Measurements from ENCODE around the gene M1AP.

GRCh38 chr2:74550231-74550630 lies 97.9 kb downstream of the M1AP start:
- TF ChIP-seq CTCF (IDR thresholded peaks at IDR 0.05) (no peak), EZH2 (IDR thresholded peaks at IDR 0.05) (no peak), EZH2phosphoT487 (IDR thresholded peaks at IDR 0.05) (no peak)

Measured in neural progenitor cell (in vitro differentiated cells).